Measurements from ENCODE around the gene ARHGAP32.
"Not testable (repeated sequence)": the region's sequence is repeated elsewhere in the genome, so short reads cannot be mapped to it uniquely, and the experiment has no call there.

The ARHGAP32 gene

GRCh38 chr11:128927683-128928336, 264.3 kb downstream of the ARHGAP32 start:
- no peak for DNase-seq

- no peak for DNase-seq
Measured at GRCh38 chr11:128927108-128927461, 265.0 kb downstream of the ARHGAP32 start.

- DNase-seq = no peak
Measured at GRCh38 chr11:128926437-128927107, 265.6 kb downstream of the ARHGAP32 start.

GRCh38 chr11:128926000-128926399, 266.1 kb downstream of the ARHGAP32 start:
- DNase-seq = no peak

- no peak for DNase-seq
Measured at GRCh38 chr11:128925250-128925600, 266.9 kb downstream of the ARHGAP32 start.

- no peak for DNase-seq
Measured at GRCh38 chr11:128924510-128925249, 267.4 kb downstream of the ARHGAP32 start.

- no peak for DNase-seq
Measured at GRCh38 chr11:128924104-128924503, 268.0 kb downstream of the ARHGAP32 start.

GRCh38 chr11:128921793-128922192, 270.3 kb downstream of the ARHGAP32 start:
- no peak for DNase-seq

- DNase-seq = no peak
Measured at GRCh38 chr11:128920666-128921065, 271.5 kb downstream of the ARHGAP32 start.

- not testable (repeated sequence) for DNase-seq
Measured at GRCh38 chr11:128919635-128920034, 272.5 kb downstream of the ARHGAP32 start.

- no peak for DNase-seq
Measured at GRCh38 chr11:128919216-128919615, 272.9 kb downstream of the ARHGAP32 start.

- no peak for DNase-seq
Measured at GRCh38 chr11:128917144-128917724, 274.9 kb downstream of the ARHGAP32 start.

- DNase-seq = no peak
Measured at GRCh38 chr11:128916681-128917080, 275.4 kb downstream of the ARHGAP32 start.

- no peak for DNase-seq
Measured at GRCh38 chr11:128916037-128916572, 276.0 kb downstream of the ARHGAP32 start.

- no peak for DNase-seq
Measured at GRCh38 chr11:128915149-128915521, 277.0 kb downstream of the ARHGAP32 start.
